HFFc6 (cell line): ENCODE data around the gene MSANTD2. TPM values are rescaled to one million over a fixed set of nuclear protein-coding genes. Genes with fewer than 3 reads are reported as not detected.

Experiments
- DNase-seq: peaks from one replicate; pipeline ENCODE4 v3.0.0-alpha.2; 2018
- H3K27ac Mint-ChIP-seq: 2 replicates; pipeline ENCODE4 v1.8.0; 2020; ENCODE audit warnings: mild to moderate bottlenecking, mixed read lengths
- H3K27me3 Mint-ChIP-seq: 2 replicates; pipeline ENCODE4 v1.8.0; 2021; ENCODE audit warnings: mild to moderate bottlenecking, moderate library complexity, mixed read lengths; ENCODE audit not compliant: insufficient read depth
- H3K36me3 Mint-ChIP-seq: 2 replicates; pipeline ENCODE4 v1.8.0; 2021; ENCODE audit warnings: low read depth, mixed read lengths
- H3K4me1 Mint-ChIP-seq: 2 replicates; pipeline ENCODE4 v1.8.0; 2020; ENCODE audit warnings: low read depth, mixed read lengths
- H3K4me3 Mint-ChIP-seq: 2 replicates; pipeline ENCODE4 v1.8.0; 2020; ENCODE audit warnings: mild to moderate bottlenecking, moderate library complexity, mixed read lengths
- H3K9me3 Mint-ChIP-seq: 2 replicates; pipeline ENCODE4 v1.8.0; 2020; ENCODE audit warnings: mild to moderate bottlenecking, mixed read lengths
- total RNA-seq, 6 experiments: library from RNA; stranded (reverse); fragmentation: NEBNext Ultra II Directional; extraction: Animal tissue kit (Norgen Biotek cat#: 25700); gene quantifications; 2 replicates in 1 of 6; 3 replicates in 5 of 6; pipeline ENCODE4 v1.2.3, GENCODE V29; 2021
- TF ChIP-seq, protein P1 (sequence below): fragments of 200-600 bp; sonication (generic); IDR thresholded peaks from 2 replicates; pipeline ENCODE4 v1.5.0; 2021; ENCODE audit warnings: antibody characterized with exemption, mild to moderate bottlenecking

Gene MSANTD2
- total RNA-seq, 6 experiments from 2014 or later = 4.4 to 7.1 (median 5.8) TPM

DNA sequence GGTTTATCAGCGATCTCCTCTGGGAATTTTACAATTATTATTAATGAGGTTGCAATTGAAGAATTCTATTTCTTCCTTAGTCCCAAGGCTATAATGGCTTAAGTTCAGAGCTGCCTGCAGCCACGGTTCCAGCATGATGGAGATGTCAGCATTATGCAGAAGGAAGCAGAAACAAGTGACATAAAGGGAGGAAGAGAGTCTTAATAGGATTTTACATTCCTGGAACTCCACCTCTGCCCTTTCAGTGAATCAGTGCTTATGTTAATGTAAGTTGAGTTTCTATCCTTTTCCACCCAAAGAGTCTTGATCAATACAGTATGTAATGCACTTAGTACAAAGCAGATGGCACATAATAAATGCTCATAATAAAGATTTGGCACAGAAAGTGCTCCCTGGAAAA is 72.1 kb downstream of the MSANTD2 start:
- DNase-seq = no peak
- TF ChIP-seq, protein P1, sequence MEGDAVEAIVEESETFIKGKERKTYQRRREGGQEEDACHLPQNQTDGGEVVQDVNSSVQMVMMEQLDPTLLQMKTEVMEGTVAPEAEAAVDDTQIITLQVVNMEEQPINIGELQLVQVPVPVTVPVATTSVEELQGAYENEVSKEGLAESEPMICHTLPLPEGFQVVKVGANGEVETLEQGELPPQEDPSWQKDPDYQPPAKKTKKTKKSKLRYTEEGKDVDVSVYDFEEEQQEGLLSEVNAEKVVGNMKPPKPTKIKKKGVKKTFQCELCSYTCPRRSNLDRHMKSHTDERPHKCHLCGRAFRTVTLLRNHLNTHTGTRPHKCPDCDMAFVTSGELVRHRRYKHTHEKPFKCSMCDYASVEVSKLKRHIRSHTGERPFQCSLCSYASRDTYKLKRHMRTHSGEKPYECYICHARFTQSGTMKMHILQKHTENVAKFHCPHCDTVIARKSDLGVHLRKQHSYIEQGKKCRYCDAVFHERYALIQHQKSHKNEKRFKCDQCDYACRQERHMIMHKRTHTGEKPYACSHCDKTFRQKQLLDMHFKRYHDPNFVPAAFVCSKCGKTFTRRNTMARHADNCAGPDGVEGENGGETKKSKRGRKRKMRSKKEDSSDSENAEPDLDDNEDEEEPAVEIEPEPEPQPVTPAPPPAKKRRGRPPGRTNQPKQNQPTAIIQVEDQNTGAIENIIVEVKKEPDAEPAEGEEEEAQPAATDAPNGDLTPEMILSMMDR = no peak
- Mint-ChIP-seq H3K4me1 (peaks cover 16% of the 10 kb centered on the region), H3K27ac (no peak overlapping the region), H3K9me3 (no peaks in the 10 kb centered on the region), H3K4me3 (no peak overlapping the region), H3K36me3 (no peaks in the 10 kb centered on the region), H3K27me3 (peaks cover 33% of the 10 kb centered on the region)

GRCh38 chr11:124727474-124727873 is 72.7 kb downstream of the MSANTD2 start:
- no peak overlapping the region for H3K27ac Mint-ChIP-seq
- no peaks in the 10 kb centered on the region for H3K36me3 Mint-ChIP-seq
- H3K4me3 Mint-ChIP-seq = no peak overlapping the region
- H3K9me3 Mint-ChIP-seq = no peaks in the 10 kb centered on the region
- TF ChIP-seq, protein P1 = no peak
- no peak for DNase-seq
- H3K27me3 Mint-ChIP-seq = peaks cover 40% of the 10 kb centered on the region
- H3K4me1 Mint-ChIP-seq = peaks cover 16% of the 10 kb centered on the region

DNA sequence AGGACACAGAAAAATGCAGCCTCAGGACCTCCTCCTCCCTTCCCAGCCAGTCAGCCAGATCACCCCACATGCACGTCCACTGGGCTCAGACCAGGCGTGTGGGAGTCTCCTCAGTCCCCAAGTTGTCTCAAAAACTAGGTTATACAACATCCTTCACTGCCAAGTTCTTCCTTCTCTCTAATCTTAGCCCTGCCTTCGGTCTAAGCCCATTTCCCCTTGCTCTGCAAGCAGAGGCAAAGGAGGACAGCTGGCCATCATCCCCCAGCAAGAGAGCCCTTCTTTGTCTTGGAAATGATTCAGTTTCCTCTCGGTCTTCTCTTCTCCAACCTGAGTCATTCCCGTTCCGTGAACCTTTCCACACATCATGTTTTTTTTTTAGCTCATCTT is 74.5 kb downstream of the MSANTD2 start:
- peaks cover 16% of the 10 kb centered on the region for H3K4me1 Mint-ChIP-seq
- TF ChIP-seq, protein P1 = no peak
- H3K4me3 Mint-ChIP-seq = peak overlapping the region; percentile 60
- no peak for DNase-seq
- H3K27ac Mint-ChIP-seq = no peak overlapping the region
- H3K36me3 Mint-ChIP-seq = no peaks in the 10 kb centered on the region
- H3K9me3 Mint-ChIP-seq = no peaks in the 10 kb centered on the region
- peaks cover 43% of the 10 kb centered on the region for H3K27me3 Mint-ChIP-seq

DNA sequence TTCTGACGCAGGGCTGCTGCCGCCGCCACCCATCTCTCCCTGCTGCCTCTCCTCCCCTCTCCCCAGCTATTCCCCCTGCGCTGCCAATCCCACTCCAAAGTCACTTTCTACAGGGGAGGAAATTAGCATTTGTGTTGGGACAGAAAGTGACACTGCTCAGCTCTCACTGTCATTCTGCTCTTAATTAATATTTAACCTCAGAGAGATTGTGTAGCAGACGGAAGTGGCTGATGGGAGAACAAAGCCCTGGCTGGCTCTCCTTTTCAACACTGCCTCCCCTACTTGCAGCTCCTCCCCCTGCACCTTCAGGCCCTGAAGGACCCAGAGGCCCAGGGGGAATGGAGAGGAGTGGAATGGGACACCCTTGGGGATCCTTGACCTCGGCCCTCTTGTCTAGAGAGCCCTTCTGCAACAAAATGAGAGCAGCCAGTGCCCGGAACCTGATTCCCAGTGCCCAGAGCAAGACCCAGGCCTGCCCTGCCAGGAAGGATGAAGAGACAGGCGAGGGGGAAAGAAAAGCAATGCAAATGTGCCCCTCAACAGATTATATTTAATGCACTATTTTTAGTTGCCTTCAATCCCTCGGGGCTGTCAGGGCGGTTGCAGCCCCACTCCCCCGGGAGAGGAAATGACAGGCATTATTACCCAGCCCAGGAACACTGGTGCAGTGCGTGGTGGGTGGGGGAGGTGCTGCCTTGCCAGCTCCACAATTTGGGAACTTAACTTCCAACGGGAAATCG is 75.1 kb downstream of the MSANTD2 start:
- Mint-ChIP-seq H3K36me3 (no peaks in the 10 kb centered on the region), H3K9me3 (no peaks in the 10 kb centered on the region), H3K27me3 (peaks cover 44% of the 10 kb centered on the region), H3K27ac (no peak overlapping the region), H3K4me1 (peaks cover 16% of the 10 kb centered on the region), H3K4me3 (no peak overlapping the region)
- no peak for DNase-seq
- TF ChIP-seq, protein P1 = no peak

DNA sequence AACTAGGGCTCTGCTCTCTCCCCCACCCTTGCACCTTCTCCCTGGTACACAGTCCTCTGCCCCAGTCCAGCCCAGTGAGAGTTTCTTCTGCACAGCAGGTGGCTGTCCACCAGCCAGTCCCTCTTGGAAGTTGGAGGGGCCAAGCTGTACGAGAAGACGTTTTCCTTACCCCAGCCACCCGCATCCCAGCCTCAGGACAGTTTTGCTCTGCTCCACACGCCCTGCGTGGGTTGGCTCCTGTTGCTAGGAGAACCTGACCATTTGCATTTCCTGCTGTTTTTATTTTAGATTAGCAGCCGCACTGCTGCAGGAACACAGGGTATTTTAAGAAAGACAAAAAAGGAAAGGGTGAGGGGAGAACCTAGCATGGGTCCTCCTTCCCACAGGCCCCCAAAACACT is 78.0 kb downstream of the MSANTD2 start:
- no peaks in the 10 kb centered on the region for H3K9me3 Mint-ChIP-seq
- H3K4me1 Mint-ChIP-seq = peaks cover 25% of the 10 kb centered on the region
- peaks cover 58% of the 10 kb centered on the region for H3K27me3 Mint-ChIP-seq
- H3K4me3 Mint-ChIP-seq = no peak overlapping the region
- TF ChIP-seq, protein P1 = no peak
- no peak overlapping the region for H3K27ac Mint-ChIP-seq
- H3K36me3 Mint-ChIP-seq = no peaks in the 10 kb centered on the region
- no peak for DNase-seq
